Activated CD8-positive, alpha-beta T cell treated with anti-CD3 and anti-CD28 coated beads for 36 hours (primary cell): Measurements from ENCODE around the gene TIPIN. TPM values are rescaled to one million over a fixed set of nuclear protein-coding genes. Genes with fewer than 3 reads are reported as not detected.

Source experiments
- ATAC-seq: fragments of 200-7000 bp; cut with Tn5 transposase; one replicate; pipeline ENCODE4 v1.10.0; 2021; ENCODE audit warnings: mild to moderate bottlenecking, moderate library complexity
- CTCF ChIA-PET: fragments of 350-600 bp; sonication (Branson Sonifier 250); formaldehyde crosslinking; loops from one replicate; lab custom pipeline; 2021; ENCODE audit warnings: antibody characterized with exemption; lab: Charles Lee
- POLR2A ChIA-PET: fragments of 350-600 bp; sonication (Branson Sonifier 250); formaldehyde crosslinking; loops from one replicate; lab custom pipeline; 2021; ENCODE audit warnings: antibody characterized with exemption; lab: Charles Lee
- DNase-seq: peaks from one replicate; pipeline ENCODE4 v3.0.0-alpha.2; 2020
- H3K27ac Mint-ChIP-seq: one replicate; pipeline ENCODE4 v1.8.0; 2021; ENCODE audit warnings: mild to moderate bottlenecking, mixed read lengths
- H3K27me3 Mint-ChIP-seq: one replicate; pipeline ENCODE4 v1.8.0; 2021; ENCODE audit warnings: mixed read lengths
- H3K36me3 Mint-ChIP-seq: one replicate; pipeline ENCODE4 v1.8.0; 2021; ENCODE audit warnings: low read depth, mixed read lengths
- H3K4me1 Mint-ChIP-seq: one replicate; pipeline ENCODE4 v1.8.0; 2021; ENCODE audit warnings: low read depth, mixed read lengths
- H3K4me3 Mint-ChIP-seq: one replicate; pipeline ENCODE4 v1.8.0; 2021; ENCODE audit warnings: mild to moderate bottlenecking, moderate library complexity, mixed read lengths
- H3K9me3 Mint-ChIP-seq: one replicate; pipeline ENCODE4 v1.8.0; 2021; ENCODE audit warnings: mixed read lengths
- CTCF ChIP-seq: fragments of 200-600 bp; IDR thresholded peaks from one replicate; pipeline ENCODE4 v1.8.0; 2022; ENCODE audit warnings: antibody characterized with exemption, mild to moderate bottlenecking
- intact Hi-C: fragments of 100-400 bp; cut with micrococcal nuclease; formaldehyde crosslinking; loops from one replicate; pipeline ENCODE4 v1.10.0; 2022
- total RNA-seq, 2 experiments: library from RNA; stranded (reverse); gene quantifications; one replicate each; pipeline ENCODE4 v1.2.3, GENCODE V29; 2021

Gene TIPIN
- total RNA-seq, 2 experiments from 2014 or later: 49.8 to 50.1 TPM

DNA sequence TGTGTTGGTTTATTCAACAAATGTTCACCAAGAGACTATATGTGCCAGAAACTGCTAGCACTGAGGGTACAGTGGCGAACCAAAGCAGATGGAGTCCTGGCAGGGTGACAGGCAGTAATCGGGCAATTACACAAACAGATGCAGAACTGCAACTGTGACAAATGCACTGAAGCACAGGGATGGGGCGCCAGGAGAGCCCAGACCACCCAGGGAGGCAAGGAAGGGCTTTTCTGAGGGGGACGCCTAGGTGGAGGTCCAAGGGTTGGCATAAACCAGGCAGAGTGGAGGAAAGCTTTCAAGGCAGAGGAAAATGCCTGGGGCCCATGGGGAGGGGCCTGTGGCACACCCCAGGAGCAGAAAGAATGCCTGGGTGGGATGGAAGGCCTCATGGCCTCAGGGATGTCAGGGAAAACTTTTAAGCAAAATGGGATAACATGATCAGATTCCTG, 57.7 kb downstream of the TIPIN start:
- H3K27ac Mint-ChIP-seq: no peak overlapping the region
- H3K27me3 Mint-ChIP-seq: no peaks in the 10 kb centered on the region
- intact Hi-C loops: no loop called here
- ATAC-seq (no peak), DNase-seq (no peak)
- POLR2A ChIA-PET: no interaction called here
- CTCF ChIA-PET: interaction anchor here (1.2 kb wide), 1 partner anchor 10 kb away, joined by 3 read pairs; no protein-coding TSS in a partner anchor
- H3K4me3 Mint-ChIP-seq: no peak overlapping the region
- TF ChIP-seq CTCF: no peak
- peaks cover 26% of the 10 kb centered on the region for H3K36me3 Mint-ChIP-seq
- H3K4me1 Mint-ChIP-seq: peaks cover 22% of the 10 kb centered on the region
- no peaks in the 10 kb centered on the region for H3K9me3 Mint-ChIP-seq

DNA sequence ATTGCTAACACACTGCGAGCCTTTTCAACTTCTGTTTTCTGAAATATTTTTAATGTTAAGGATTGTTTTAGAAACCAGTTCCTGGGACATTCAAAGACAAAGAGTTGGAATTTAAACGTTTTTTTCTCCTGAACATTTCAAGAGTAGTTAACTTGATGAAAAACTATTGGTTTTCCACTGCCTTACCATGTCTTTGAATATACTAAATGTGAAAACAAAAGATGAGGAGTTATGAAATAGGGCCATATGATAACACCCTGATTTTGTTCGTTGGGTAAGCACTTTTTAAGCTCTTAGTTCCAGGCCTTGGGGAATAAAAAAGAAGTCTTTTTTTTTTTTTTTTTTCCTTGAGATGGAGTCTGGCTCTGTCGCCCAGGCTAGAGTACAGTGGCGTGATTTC, 60.3 kb downstream of the TIPIN start:
- CTCF ChIA-PET: no interaction called here
- no peak overlapping the region for H3K27ac Mint-ChIP-seq
- DNase-seq (no peak), ATAC-seq (no peak)
- no peak overlapping the region for H3K4me3 Mint-ChIP-seq
- H3K4me1 Mint-ChIP-seq: peaks cover 33% of the 10 kb centered on the region
- no peaks in the 10 kb centered on the region for H3K9me3 Mint-ChIP-seq
- H3K27me3 Mint-ChIP-seq: no peaks in the 10 kb centered on the region
- H3K36me3 Mint-ChIP-seq: peaks cover 26% of the 10 kb centered on the region
- POLR2A ChIA-PET: interaction anchor here (3.2 kb wide), 1 partner anchor 203 kb away, joined by 17 read pairs; the partner anchor contains the start of gene SNAPC5
- no peak for TF ChIP-seq CTCF
- intact Hi-C loops: no loop called here

DNA sequence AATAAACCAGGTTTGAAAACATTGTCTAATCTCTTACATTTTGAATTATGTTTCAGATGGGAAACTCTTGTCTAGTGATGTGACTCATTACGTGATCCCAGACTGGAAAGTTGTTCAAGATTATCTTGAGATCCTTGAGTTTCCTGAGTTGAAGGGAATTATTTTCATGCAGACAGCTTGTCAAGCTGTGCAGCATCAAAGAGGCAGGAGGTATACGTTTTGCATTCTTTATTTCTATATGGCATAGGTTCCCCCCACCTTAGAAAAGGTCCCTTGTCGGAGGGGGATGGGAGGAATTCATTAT, 61.6 kb downstream of the TIPIN start:
- ChIA-PET POLR2A (interaction anchor here (1.0 to 3.2 kb wide), 7 partner anchors 60 to 990 kb away, joined by 3 to 17 read pairs (median 3); partner anchors contain the start of genes RNU5B-1, RPL4, SNAPC5 and ZWILCH), CTCF (interaction anchor here (0.6 to 1.5 kb wide), 2 partner anchors 11 to 203 kb away, joined by 3 to 5 read pairs; partner anchors contain the start of gene SNAPC5)
- no peaks in the 10 kb centered on the region for H3K9me3 Mint-ChIP-seq
- no peak for TF ChIP-seq CTCF
- H3K36me3 Mint-ChIP-seq: peaks cover 21% of the 10 kb centered on the region
- DNase-seq: no peak
- H3K4me3 Mint-ChIP-seq: peak overlapping the region; percentile 89
- peaks cover 42% of the 10 kb centered on the region for H3K4me1 Mint-ChIP-seq
- ATAC-seq: no peak
- H3K27ac Mint-ChIP-seq: peak overlapping the region; percentile 94
- intact Hi-C loops: loop anchor here (5.0 kb wide), 1 partner anchor 202 kb away; the partner anchor contains the start of gene SNAPC5
- no peaks in the 10 kb centered on the region for H3K27me3 Mint-ChIP-seq

DNA sequence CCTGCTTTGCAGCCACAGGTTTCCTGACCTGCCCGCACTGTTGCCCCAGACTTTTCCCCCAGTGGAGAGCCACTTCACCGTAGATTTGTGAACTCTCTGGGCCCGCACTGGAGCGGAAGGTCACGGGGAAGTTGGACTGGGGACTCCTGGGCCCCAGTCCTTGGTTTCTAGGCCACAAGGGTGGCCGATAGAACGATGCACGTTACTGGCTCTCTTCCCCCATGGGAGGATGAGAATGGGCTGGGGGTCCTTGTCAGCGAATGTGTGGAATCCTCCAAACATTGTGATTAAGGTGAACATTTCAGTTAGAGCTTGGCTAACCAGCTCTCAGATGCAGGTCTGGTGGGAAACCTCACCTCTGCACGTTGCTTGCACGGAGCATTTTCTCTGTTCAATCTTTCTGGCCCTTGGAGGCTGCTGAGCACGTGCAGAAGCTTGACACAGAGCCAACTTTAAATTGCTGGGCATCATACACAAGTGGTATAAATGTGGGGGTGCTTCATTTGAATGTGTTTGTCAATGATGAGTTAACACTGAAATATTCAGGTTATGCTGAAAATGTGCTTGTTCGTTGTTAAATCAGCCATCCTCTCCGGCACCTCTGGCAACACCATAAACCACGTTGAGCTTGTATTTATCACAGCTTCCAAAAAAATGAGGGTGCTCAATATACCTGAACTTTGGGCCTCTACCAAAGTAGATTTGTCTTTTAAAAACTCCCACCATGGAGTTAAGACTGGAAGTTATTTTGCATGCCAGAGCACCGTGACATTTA, 62.1 kb downstream of the TIPIN start:
- TF ChIP-seq CTCF: no peak
- DNase-seq (peak; percentile 63), ATAC-seq (peak; percentile 37)
- H3K4me1 Mint-ChIP-seq: peaks cover 42% of the 10 kb centered on the region
- H3K27ac Mint-ChIP-seq: peak overlapping the region; percentile 94
- peak overlapping the region; percentile 89 for H3K4me3 Mint-ChIP-seq
- ChIA-PET CTCF (interaction anchor here (0.6 to 1.5 kb wide), 3 partner anchors 12 to 203 kb away, joined by 3 to 5 read pairs (median 3); partner anchors contain the start of gene SNAPC5), POLR2A (interaction anchor here (0.9 to 3.2 kb wide), 9 partner anchors 8 to 990 kb away, joined by 3 to 17 read pairs (median 3); partner anchors contain the start of genes RNU5B-1, RPL4, SNAPC5 and TIPIN)
- H3K36me3 Mint-ChIP-seq: peaks cover 21% of the 10 kb centered on the region
- intact Hi-C loops: loop anchor here (5.0 kb wide), 1 partner anchor 203 kb away; the partner anchor contains the start of gene SNAPC5
- H3K27me3 Mint-ChIP-seq: no peaks in the 10 kb centered on the region
- no peaks in the 10 kb centered on the region for H3K9me3 Mint-ChIP-seq
